Aorta (tissue), 5 donors: Measurements from ENCODE around the gene OR5K2. TPM values are rescaled to one million over a fixed set of nuclear protein-coding genes. Genes with fewer than 3 reads are reported as not detected.

Experiments used
- ATAC-seq: fragments of 200-7000 bp; cut with Tn5 transposase; one replicate; pipeline ENCODE4 v1.9.1; 2022; ENCODE audit warnings: moderate library complexity; ENCODE audit not compliant: low FRiP score
- DNase-seq, 2 donors: peaks; one replicate each; pipeline ENCODE4 v3.0.0-alpha.2; 2020
- H3K27ac ChIP-seq, 2 donors: one replicate each; pipeline ENCODE4 v1.5.1; 2013; ENCODE audit warnings: low read length in 2 of 2, mild to moderate bottlenecking in 2 of 2, moderate library complexity in 2 of 2, control low read depth in 1 of 2, inconsistent platforms in 1 of 2, low read depth in 1 of 2
- H3K27me3 ChIP-seq, 2 donors: one replicate each; pipeline ENCODE4 v1.6.1; 2013; ENCODE audit warnings: control low read depth in 1 of 2, low read length in 1 of 2, mild to moderate bottlenecking in 1 of 2, moderate library complexity in 1 of 2; ENCODE audit not compliant: insufficient read depth in 2 of 2, control insufficient read depth in 1 of 2
- H3K36me3 ChIP-seq, 2 donors: one replicate each; pipeline ENCODE4 v1.6.1; 2013; ENCODE audit warnings: control low read depth in 1 of 2, low read length in 1 of 2, mild to moderate bottlenecking in 1 of 2; ENCODE audit not compliant: insufficient read depth in 2 of 2, control insufficient read depth in 1 of 2
- H3K4me1 ChIP-seq, 2 donors: one replicate each; pipeline ENCODE4 v1.6.1; 2013; ENCODE audit warnings: low read length in 2 of 2, control low read depth in 1 of 2, mild to moderate bottlenecking in 1 of 2, moderate library complexity in 1 of 2; ENCODE audit not compliant: insufficient read depth in 2 of 2, control insufficient read depth in 1 of 2
- H3K4me3 ChIP-seq, 2 donors: one replicate each; pipeline ENCODE4 v1.5.1; 2013; ENCODE audit warnings: low read length in 2 of 2, control low read depth in 1 of 2, mild to moderate bottlenecking in 1 of 2
- H3K9me3 ChIP-seq: one replicate; pipeline ENCODE4 v1.6.1; 2013; ENCODE audit warnings: mild to moderate bottlenecking, low read length; ENCODE audit not compliant: control insufficient read depth
- WGBS, 2 donors: extraction: QIAGEN DNeasy Blood & Tissue Kit; methylation state at CpG; one replicate each; pipeline ENCODE4 v1.1.7; 2013; 5-methylcytosine and 5-hydroxymethylcytosine counted together
- intact Hi-C, 2 donors: fragments of 100-400 bp; cut with DNase I; formaldehyde crosslinking; loops; one replicate each; pipeline versions ENCODE4 v1.14.2 to v1.15.0; 2022
- polyA plus RNA-seq, 2 donors: library from polyadenylated mRNA; stranded (reverse); fragments of 200-250 nt; gene quantifications; one replicate each; pipeline ENCODE4 v1.2.3, GENCODE V29; 2013
- total RNA-seq, 2 donors: library from RNA; stranded (reverse); fragmentation: NEBNext Ultra II Directional; extraction: Animal tissue kit (Norgen Biotek cat#: 25700); gene quantifications; one replicate each; pipeline ENCODE4 v1.2.1, GENCODE V29; 2021
- donor health status: healthy with polysubstance abuse.
- donor health status: Bipolar disorder and iron deficiency.
- donor health status: DM: no; HTN: no; CAD: no.
- donor health status: DM: no; HTN: no; CAD: no.
- donor health status: DM: yes; HTN: yes; CAD: no.

Gene OR5K2
- total and polyA plus RNA-seq, 4 donors: not detected

DNA sequence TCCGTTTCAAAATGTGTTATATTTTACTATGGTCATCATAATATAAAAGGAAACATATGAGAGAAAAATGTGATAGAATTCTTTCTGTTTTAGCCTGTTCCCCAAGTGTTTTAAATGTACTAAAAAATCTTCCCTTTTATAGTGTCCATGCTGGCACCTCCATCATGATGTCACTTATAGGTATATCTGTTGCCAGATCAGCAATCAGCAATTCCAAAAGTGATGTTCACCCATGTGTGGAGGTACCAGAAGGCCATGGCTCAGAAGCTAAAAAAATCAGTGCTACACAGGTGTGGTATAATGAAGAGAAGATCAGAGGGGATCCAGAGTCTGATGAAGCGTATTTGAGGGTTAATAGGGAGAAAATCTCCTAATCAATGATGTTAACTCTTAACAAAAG, 33.2 kb downstream of the OR5K2 start:
- DNase-seq (no peak), ATAC-seq (no peak)
- no peaks in the 10 kb centered on the region for H3K9me3 ChIP-seq
- no peak overlapping the region for H3K4me3 ChIP-seq
- intact Hi-C loops: no loop called here
- 81 to 89% methylated on average over 2 of the region's 2 CpGs for WGBS, 2 donors
- H3K27me3 ChIP-seq: no peaks in the 10 kb centered on the region
- no peaks in the 10 kb centered on the region for H3K4me1 ChIP-seq
- no peak overlapping the region for H3K27ac ChIP-seq
- no peaks in the 10 kb centered on the region for H3K36me3 ChIP-seq

DNA sequence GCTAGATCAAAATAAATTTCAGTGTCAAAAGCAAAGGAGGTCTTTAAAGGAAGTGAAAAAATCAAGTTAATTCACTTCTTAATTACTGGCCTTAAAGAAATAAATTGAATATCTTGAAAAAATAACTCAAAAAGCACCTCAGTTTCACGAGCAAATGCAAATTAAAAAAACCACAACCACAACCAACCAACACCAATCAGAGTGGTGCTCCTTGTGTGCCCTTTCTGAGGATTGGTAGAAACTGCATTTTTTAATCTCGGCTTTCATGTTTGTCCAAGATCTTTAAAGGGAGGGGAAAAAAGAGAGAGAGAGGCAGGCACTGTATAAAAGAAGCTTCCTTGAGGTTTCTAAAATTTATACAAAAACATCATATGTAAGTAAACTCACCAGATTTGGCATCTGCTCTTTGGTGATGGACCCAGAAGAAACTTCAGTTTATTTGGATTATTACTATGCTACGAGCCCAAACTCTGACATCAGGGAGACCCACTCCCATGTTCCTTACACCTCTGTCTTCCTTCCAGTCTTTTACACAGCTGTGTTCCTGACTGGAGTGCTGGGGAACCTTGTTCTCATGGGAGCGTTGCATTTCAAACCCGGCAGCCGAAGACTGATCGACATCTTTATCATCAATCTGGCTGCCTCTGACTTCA, 34.3 kb downstream of the OR5K2 start, which contains the start of gene GPR15:
Gene GPR15 (plus strand): TSS at position 357 of the 653 bp plus-strand sequence. CDS start 56 bp downstream, at position 413.
- Histone ChIP-seq H3K4me3 (no peak within 1 kb of the TSS), H3K9me3 (no peaks in the 10 kb centered on the region), H3K27me3 (no peaks in the 10 kb centered on the region), H3K36me3 (no peaks in the 10 kb centered on the region), H3K27ac (no peak within 1 kb of the TSS), H3K4me1 (no peaks in the 10 kb centered on the region)
- no peak for DNase-seq
- WGBS, 2 donors: 71 to 75% methylated on average over 7 of the region's 7 CpGs
- no peak for ATAC-seq
- intact Hi-C loops: no loop called here

- ATAC-seq (no peak), DNase-seq (no peak)
- no peaks in the 10 kb centered on the region for H3K36me3 ChIP-seq
- intact Hi-C loops: no loop called here
- H3K27ac ChIP-seq: no peak overlapping the region
- WGBS, 2 donors: 85 to 94% methylated on average over 5 of the region's 5 CpGs
- H3K9me3 ChIP-seq: no peaks in the 10 kb centered on the region
- H3K4me3 ChIP-seq: no peak overlapping the region
- no peaks in the 10 kb centered on the region for H3K27me3 ChIP-seq
- no peaks in the 10 kb centered on the region for H3K4me1 ChIP-seq
Observed at GRCh38 chr3:98532275-98532637, 34.8 kb downstream of the OR5K2 start.

DNA sequence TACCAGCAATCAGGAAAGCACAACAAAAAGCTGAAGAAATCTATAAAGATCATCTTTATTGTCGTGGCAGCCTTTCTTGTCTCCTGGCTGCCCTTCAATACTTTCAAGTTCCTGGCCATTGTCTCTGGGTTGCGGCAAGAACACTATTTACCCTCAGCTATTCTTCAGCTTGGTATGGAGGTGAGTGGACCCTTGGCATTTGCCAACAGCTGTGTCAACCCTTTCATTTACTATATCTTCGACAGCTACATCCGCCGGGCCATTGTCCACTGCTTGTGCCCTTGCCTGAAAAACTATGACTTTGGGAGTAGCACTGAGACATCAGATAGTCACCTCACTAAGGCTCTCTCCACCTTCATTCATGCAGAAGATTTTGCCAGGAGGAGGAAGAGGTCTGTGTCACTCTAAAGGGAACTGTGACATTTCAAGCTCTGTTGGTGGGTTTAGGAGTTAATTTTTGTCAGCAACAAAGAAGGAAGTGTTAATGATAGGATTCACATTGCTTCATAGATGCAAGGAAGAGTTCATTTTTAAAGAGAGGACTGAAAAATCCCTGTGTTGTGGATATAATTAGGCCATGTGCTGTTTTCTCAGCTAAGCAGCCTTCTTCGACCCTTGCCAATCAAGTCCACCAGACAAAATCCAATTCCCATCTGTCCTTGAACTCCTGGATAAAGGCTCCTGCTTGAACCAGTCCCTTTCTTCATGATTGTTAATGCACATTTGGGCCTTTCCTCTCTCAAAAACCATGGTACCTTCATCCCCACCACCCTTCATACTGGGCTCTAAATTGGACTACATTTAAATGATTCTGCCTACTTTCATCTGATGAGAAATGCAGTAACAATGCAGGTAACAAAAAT, 35.5 kb downstream of the OR5K2 start:
- no peaks in the 10 kb centered on the region for H3K9me3 ChIP-seq
- H3K27me3 ChIP-seq: no peaks in the 10 kb centered on the region
- ATAC-seq: no peak
- H3K4me3 ChIP-seq: no peak overlapping the region
- no peak overlapping the region for H3K27ac ChIP-seq
- H3K36me3 ChIP-seq: no peaks in the 10 kb centered on the region
- H3K4me1 ChIP-seq: no peaks in the 10 kb centered on the region
- intact Hi-C loops: no loop called here
- WGBS, 2 donors: 89 to 90% methylated on average over 6 of the region's 6 CpGs
- no peak for DNase-seq

DNA sequence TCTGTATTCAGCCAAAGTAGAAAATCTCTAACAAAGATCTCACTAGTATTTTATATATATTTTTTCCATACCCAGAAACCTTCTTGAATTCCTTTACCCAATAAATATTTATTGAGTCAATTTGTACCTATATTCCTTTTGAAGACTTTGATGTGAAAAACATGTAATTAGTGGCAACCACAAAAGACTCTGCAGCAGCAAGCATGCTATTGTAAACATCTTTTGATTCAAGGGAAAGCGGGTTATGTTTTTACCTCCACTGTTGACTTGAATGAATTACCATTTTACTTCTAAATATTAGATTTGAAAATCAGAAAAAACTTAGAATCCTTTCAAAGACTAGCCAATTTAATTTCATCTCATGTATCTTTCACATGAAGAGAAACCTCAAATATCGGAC, 36.7 kb downstream of the OR5K2 start:
- no peak overlapping the region for H3K27ac ChIP-seq
- no peak overlapping the region for H3K4me3 ChIP-seq
- H3K36me3 ChIP-seq: no peaks in the 10 kb centered on the region
- H3K27me3 ChIP-seq: no peaks in the 10 kb centered on the region
- intact Hi-C loops: no loop called here
- DNase-seq (no peak), ATAC-seq (no peak)
- H3K9me3 ChIP-seq: no peaks in the 10 kb centered on the region
- WGBS, 2 donors: 94% methylated on average over 2 of the region's 2 CpGs
- H3K4me1 ChIP-seq: no peaks in the 10 kb centered on the region

DNA sequence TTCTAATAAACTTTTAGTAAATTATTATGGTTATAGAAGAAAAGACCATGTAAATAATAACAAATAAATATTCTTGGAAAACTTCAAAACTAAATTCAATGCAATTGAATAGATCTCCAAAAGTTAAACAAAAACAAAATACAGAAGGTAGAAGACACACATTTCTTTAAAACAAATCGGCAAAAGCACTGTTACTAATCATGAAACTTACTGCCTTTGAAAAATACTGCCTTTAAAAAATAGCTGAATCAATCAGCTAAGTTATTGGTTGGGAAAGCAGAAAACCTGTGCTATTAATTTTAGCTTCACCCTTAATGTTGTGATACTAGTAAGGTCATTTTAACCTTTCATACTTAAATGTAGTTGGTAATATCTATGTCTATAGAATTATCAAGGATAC, 37.3 kb downstream of the OR5K2 start:
- intact Hi-C loops: no loop called here
- Histone ChIP-seq H3K27me3 (no peaks in the 10 kb centered on the region), H3K27ac (no peak overlapping the region), H3K4me3 (no peak overlapping the region), H3K9me3 (no peaks in the 10 kb centered on the region), H3K4me1 (no peaks in the 10 kb centered on the region), H3K36me3 (no peaks in the 10 kb centered on the region)
- DNase-seq (no peak), ATAC-seq (no peak)
- WGBS, 2 donors: 87 to 95% methylated on average over 1 of the region's 1 CpG

DNA sequence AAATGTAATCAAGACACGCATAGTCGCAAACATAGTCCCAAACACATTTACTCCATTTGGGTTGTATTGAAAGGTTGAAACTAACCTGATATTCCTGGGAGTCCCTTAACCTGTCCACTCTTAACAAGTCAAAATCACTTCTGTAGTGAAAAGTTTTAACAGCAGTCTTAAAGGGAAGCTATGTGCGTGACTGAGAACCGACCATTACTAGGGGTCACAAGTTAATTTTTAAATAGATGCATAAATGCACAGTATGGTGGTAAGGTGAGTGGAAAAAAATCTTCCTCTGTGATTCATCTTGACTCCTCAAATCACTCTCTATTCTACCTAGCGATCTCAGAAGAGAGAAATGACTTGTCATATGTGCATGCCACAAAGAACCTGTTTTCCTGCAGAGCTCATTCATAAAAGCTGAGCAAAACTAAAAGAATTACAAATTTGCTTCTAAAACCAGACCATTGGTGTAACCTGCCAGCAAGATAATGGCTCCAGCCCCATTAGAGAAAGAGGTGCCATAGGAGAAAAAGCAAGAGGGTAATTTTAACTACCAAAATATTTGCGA, 39.1 kb downstream of the OR5K2 start:
- ATAC-seq (no peak), DNase-seq (no peak)
- Histone ChIP-seq H3K9me3 (no peaks in the 10 kb centered on the region), H3K36me3 (no peaks in the 10 kb centered on the region), H3K4me3 (no peak overlapping the region), H3K4me1 (no peaks in the 10 kb centered on the region), H3K27ac (no peak overlapping the region), H3K27me3 (no peaks in the 10 kb centered on the region)
- 85 to 87% methylated on average over 6 of the region's 6 CpGs for WGBS, 2 donors
- intact Hi-C loops: no loop called here

DNA sequence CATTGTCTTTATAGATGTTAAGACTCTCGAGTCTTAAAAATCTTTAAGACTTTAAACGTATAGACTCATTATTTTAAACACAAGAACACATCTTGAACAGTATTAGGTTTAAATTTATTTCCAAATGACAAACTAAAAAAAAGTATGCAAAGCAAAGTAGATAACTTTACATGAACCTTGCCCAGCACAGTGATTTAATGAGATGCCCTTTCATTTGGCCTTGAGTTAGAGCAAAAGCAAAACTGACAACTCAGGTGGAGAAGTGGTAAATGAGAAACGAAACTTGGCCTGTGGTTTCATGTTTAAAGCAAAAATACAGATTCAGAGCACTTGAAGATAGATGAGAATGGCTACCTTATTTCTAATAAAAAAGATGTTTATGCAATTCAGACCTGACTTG, 42.9 kb downstream of the OR5K2 start:
- ATAC-seq: no peak
- WGBS, 2 donors: 80 to 83% methylated on average over 3 of the region's 3 CpGs

GRCh38 chr3:98541695-98542094, 44.2 kb downstream of the OR5K2 start:
- ATAC-seq: no peak
- intact Hi-C loops: no loop called here
- Histone ChIP-seq H3K36me3 (no peaks in the 10 kb centered on the region), H3K4me3 (no peak overlapping the region), H3K27ac (no peak overlapping the region), H3K9me3 (no peaks in the 10 kb centered on the region), H3K27me3 (no peaks in the 10 kb centered on the region), H3K4me1 (no peaks in the 10 kb centered on the region)
- no peak for DNase-seq
- WGBS, 2 donors: 96 to 97% methylated on average over 1 of the region's 1 CpG

More for the DNA sequence above, 42.9 kb downstream of the OR5K2 start:
- intact Hi-C loops: no loop called here
- no peaks in the 10 kb centered on the region for H3K36me3 ChIP-seq
- DNase-seq: no peak
- H3K27ac ChIP-seq: no peak overlapping the region
- no peaks in the 10 kb centered on the region for H3K9me3 ChIP-seq
- no peak overlapping the region for H3K4me3 ChIP-seq
- H3K4me1 ChIP-seq: no peaks in the 10 kb centered on the region
- H3K27me3 ChIP-seq: no peaks in the 10 kb centered on the region
